Stimulated activated CD8-positive, alpha-beta memory T cell treated with anti-CD3 and anti-CD28 coated beads, Interleukin-7, amount 100 ng/mL, for 48 hours (primary cell): ENCODE measurements around the gene CEP128.

Experiments used
- DNase-seq, 2 donors: peaks; one replicate each; pipeline ENCODE4 v3.0.0-alpha.2; 2020; ENCODE audit warnings: low read depth in 1 of 2; ENCODE audit errors: extremely low read depth in 1 of 2

CEP128 gene

DNA sequence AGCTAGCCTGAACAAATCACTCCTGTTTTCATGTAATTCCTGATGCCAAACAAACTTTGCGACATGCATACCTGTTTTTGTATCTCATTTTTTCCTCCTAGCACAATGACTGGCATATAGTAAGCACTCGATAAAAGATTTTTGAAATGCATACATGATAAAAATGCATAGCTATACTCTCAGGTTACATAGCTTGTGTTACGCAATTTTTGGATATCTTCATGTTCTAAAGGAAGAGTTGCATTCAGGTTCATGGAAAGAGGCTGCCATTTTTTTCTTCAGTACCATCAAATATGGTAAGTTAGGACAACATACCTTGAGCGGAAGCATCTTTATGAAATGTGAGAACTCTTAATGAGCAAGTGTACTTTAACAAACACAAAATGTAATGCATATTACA, 445.4 kb downstream of the CEP128 start:
- no peak for DNase-seq

- DNase-seq: no peak
Observed at GRCh38 chr14:80494769-80495168, 446.8 kb downstream of the CEP128 start.

DNA sequence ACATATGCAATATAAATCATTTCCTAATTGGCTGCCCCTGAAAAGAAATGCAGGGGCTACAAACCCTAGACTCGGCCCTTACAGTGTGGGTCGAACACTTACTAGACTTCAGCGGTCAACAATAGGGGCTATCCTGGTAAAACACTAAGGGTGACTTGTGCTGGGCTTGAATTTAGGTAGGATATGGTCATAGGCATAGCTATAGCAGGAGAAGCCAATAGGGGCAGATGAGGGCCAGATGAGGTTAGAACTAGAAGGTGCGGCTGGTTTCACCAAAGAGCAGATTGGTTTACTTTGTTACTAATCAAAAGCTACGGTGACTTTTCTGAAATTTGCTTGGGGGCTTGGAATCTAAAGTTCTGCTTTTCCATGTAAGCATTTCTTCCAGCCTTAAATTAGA, 447.9 kb downstream of the CEP128 start:
- DNase-seq: no peak

DNA sequence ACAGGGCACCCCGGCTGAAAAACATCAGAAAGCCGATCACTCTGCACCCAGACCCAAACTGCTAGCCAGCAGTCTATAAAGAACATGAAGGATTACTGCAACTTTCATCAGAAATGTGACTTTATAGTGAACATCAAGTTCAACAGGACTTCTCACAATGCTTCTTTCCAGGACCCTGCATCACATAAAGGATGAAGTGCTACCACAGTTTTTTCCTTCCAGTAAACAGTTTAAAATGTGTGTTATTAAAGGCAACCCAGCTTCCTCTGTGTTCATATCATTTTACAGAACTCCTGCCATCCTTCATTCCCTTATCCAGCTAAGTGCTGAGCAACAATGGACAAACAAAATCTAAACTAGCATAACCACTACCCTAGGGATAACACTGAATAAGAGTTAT, 449.9 kb downstream of the CEP128 start:
- no peak for DNase-seq

- DNase-seq: no peak
Observed at GRCh38 chr14:80491131-80491530, 450.4 kb downstream of the CEP128 start.

GRCh38 chr14:80489513-80489912, 452.0 kb downstream of the CEP128 start:
- no peak for DNase-seq

GRCh38 chr14:80485764-80486163, 455.8 kb downstream of the CEP128 start:
- no peak for DNase-seq

GRCh38 chr14:80483331-80483730, 458.2 kb downstream of the CEP128 start:
- DNase-seq: no peak

DNA sequence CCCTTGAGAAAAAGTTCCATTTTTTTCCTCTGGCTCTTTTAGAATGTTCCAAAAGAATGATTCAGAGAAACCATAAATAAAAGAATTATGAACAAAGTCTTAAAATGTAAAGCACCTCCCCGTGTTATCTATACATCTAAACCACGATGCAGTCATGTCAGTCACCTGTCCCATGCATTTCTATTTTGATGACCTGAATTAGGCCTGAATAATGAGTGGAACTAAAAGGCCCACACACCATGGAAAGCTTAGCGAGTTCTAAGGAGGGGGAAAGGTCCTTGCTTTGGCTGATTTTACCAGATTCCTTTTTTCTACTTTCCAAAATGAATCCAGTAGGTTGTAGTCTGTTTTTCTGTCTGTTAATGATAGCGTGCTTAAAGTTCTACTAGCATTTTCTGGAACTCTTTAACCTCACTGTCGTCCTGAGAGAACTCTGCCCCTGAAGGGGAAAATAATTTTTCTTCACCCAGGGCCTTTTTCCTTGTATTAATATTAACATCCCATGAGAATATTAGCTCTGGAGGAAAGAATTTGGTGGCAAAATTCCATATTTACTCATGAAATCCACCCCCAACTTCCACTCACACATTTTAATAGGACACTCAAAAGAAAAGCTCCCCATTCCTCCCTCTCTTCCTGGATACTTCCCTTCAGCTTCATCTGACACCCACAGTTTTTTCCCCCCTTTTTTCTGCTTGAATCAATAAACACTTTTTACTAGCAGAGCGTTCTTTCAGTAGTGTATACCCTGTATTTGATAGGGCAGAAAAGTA, 464.0 kb downstream of the CEP128 start:
- no peak for DNase-seq

DNA sequence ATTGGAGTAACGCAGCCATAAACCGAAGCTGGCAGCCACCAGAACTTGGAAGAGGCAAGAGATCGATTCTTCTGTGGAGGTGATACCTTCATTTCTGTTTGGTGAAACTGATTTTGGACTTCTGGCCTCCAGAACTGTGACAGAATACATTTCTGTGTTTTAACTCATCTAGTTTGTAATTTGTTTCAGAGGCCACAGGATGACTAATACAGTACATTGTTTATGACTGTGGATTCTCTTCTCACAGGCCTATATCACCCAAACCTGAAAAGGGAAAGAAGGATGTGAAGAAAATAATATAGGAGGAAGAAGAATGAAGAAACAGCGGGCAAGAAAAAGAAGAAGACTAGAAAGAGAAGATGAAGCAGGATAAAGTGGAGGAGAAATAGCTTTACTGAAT, 466.5 kb downstream of the CEP128 start:
- DNase-seq: no peak

DNA sequence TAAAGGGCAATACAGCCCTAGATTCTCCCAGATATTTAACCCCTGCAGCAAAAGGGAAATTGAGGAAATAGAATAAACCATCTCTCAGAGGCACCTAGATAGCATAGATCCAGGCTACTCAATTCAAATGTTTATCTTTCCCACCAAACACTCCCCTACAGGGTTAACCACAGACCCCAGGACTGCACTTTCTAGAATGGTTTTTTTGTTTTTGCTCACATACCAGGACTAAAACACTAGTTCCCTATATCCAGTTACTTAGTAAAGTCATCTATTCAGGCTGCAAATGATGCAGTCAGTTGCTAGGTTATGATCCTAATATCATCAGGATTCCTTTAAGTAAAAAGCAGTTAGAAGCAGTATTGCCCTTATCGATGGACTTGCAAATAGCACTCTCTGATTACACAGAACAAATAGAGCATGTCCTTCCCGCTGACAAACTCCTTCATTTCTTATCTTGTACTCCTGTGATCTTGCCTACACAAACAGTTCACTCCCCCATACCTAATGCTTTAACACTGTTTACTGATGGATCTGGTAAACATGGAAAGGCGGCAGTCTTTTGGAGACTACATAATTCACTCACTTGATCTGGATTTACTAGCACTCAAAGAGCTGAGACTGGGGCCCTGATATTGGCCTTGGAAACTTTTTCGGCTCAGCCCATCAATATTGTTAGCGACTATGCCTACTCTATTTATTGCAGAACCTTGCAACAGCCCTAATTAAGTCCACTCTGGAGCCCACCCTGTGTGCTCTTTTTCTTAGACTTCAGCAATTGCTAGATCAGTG, 473.0 kb downstream of the CEP128 start:
- no peak for DNase-seq

GRCh38 chr14:80465546-80466220, 475.9 kb downstream of the CEP128 start:
- no peak for DNase-seq

GRCh38 chr14:80464531-80465149, 476.9 kb downstream of the CEP128 start:
- DNase-seq: no peak

DNA sequence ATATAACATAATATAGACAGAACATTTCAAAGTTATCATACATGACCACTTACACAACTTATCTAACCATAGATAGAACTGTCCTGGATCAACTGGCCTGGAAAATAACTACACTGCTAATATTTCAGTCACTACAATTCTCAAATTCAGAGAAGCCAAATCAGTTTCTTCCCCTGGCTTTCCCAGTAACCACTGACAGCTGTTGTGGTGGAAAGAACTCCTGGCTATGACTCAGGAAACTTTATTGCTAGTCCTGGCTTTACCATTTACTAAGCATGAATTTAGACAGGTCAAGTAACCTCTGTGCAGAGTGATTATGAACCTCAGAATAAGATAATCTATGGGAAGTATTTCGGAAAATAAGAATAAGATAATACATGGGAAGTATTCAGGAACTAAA, 485.3 kb downstream of the CEP128 start:
- DNase-seq: no peak

DNA sequence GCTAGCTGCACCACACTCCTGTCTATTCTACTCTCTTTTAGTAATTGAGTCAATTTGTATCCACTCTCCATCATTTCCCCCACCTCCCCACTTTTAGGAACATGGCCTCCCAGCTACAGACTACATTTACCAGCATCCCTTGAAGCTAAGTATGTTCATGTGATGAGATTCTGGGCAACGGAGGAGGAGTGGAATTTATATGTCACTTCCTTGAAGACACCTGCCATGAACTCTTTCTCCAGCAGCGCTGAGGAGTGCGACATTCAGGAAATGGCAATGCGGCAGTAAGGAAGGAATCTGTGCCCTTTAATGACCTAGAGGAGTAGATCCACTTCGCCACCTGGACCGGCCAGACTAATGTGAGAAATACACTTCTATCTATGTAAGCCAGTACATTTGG, 486.5 kb downstream of the CEP128 start:
- no peak for DNase-seq

- no peak for DNase-seq
Observed at GRCh38 chr14:80448267-80448666, 493.3 kb downstream of the CEP128 start.

- DNase-seq: no peak
Observed at GRCh38 chr14:80447392-80447791, 494.1 kb downstream of the CEP128 start.
